NOMO-1 treated with DMSO at 0.1 percent for 48 hours (cell line): ENCODE measurements around the gene ATP2A1.
"Not testable (repeated sequence)": the region's sequence is repeated elsewhere in the genome, so short reads cannot be mapped to it uniquely, and the experiment has no call there.

Experiments used
- DNase-seq: peaks from one replicate; lab custom pipeline; 2025; ENCODE audit not compliant: unreplicated experiment; lab: John Stamatoyannopoulos, UW

The ATP2A1 gene

DNA sequence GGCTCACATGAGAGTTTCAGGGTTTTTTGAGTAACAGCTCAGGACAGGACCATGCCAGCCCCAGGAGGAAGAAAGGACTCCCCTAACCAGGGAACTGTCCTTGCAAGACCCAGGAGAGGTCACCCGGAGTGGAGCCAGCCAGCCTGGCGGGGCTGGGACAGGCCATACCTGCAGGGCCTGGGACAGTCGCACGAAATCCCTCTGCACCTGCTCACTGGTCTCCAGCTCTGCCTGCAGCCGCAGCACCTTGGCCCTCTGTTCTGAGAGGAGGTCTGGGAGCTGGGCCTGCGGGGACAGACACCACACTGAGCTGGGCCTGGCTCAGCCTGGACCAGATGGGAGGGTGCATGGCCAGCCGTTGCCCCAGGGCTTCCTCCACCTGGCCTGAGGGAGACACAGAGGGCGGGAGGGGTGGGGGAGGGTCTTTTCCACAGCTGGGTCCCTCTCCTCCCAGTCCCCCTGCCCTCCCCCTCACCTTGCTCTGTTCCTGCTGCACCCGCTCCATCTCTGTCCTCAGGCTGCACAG, 27.0 kb downstream of the ATP2A1 start:
- no peak for DNase-seq

DNA sequence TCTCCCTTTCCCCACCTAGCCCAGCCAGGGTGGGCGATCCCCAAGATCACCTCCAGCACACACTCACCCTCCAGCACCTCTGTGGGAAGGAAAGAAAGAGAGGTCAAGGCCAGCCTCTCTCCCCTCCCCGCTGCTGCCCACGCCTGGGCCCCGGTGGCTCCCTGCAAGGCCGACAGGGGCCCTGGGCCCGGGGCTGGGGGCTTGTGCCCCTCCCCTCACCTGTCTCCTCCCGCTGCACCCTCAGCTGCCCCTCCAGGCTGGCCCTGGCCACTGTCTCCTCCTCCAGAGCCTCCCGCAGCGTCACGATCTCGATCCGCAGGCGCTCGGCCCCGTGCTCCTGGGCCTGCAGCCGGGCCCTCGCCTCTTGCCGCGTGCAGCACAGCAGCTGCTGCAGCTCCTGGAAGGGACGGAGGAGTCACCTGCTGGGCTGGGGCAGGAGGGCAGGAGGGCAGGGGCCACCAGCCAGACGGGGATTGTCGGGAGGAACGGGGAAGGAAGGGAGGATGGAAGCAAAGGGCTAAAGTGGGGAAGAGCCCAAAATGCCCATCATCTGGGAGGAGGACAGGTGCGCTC, 27.6 kb downstream of the ATP2A1 start:
- no peak for DNase-seq

DNA sequence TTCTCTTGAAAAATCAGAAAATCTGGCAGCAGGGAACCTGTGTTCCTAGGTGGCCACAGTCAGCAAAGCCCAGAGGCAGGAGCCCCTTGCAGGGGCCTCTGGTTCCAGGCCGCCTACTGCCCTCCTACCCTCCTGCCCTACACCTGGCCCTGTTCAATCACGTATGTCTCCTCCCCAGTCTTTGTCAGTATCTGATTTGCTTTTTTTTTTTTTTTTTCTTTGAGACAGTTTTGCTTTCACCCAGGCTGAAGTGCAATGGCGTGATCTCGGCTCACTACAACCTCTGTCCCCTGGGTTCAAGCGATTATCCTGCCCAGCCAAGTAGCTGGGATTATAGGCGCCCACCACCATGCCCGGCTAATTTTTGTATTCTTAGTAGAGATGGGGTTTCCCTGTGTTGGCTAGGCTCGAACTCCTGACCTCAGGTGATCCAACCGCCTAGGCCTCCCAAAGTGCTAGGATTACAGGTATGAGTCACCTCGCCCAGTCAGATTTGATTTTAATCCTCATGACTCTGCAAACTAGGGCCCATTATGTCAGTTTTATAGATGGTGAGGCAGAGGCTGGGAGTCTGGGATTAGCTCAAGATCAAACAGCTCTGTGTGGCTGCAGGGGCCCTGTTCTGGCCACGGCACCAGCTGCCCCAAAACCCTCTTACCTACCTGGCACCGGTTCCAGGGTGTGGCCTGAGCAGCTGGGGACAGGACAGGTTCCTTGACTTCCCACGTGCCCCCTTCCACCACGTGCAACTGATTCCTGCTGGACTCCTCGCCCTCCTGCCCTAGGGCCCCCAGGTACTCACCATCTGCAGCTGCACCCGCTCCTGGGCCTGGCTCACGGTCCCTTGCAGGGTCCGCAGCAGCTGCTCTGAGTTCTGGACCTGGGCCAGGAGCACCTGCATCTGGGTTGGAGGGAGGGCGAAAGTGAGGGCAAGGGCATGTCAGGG, 32.1 kb downstream of the ATP2A1 start:
- DNase-seq: no peak

DNA sequence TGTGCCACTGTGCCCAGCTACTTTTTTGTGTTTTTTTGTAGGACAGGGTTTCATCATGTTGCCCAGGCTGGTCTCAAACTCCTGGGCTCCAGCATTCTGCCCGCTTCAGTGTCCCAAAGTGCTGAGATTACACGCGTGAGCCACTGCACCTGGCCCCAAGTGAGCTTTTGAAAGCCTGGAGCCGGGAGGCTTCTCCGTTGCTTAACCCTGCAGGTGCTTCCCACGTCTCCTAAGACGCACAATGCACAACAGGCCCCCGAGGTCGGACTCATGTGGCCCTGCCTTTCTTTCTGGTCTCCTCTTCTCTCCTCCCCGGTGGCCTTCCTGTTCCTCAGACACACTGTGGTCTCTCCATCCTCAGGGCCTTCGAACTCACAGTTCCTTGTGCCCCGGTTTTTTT, 34.3 kb downstream of the ATP2A1 start:
- no peak for DNase-seq

DNA sequence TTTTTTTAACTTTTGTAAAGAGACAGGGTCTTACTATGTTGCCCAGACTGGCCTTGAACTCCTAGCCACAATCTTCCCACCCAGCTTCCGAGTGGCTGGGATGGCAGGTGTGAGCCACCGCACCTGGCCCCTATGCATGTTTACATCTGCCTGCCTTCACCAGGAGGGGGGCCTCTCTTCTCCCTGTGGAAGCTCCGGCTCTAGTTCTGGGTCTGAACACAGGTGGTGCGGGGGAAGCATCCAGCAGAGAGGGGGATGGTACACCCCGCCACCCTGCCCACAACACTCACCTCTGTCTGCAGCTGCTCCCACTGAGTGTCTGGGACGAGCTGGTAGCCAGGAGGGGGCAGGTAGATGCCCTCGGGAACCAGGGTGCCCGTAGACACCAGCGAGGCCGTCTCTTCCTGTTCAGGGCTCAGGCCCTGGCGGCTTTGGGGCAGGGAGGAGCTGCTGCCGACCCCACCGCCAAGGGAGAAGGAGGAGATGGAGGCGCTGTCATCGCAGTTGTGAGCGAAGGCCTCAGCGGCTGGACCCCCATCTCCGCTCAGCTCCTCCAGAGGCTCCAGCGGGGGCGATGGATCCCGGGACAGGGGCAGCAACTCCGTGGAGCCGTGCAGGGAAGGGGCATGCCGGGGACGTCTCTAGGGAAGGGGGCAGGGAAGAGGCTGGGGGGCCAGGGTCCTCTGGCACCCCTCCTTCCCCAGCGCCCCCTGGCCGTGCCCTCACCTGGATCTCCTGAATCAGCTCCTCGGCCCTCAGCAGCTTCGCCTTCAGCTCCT, 35.8 kb downstream of the ATP2A1 start:
- DNase-seq: no peak

DNA sequence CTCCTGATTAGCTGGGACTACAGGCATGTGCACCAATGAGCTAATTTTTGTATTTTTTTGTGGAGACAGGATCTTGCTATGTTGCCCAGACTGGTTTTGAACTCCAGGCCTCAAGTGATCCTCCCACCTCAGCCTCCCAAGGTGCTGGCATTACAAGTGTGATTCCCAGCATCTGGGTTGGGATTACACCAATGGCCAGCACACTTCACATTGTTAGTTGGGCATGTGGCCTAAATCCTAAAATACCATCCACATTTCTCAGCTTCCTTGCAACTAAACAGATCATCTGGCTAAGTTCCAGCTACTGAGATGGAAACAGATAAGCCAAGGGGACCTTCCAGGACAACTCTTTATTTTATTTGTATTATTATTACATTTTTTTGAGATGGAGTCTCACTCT, 36.9 kb downstream of the ATP2A1 start:
- no peak for DNase-seq

DNA sequence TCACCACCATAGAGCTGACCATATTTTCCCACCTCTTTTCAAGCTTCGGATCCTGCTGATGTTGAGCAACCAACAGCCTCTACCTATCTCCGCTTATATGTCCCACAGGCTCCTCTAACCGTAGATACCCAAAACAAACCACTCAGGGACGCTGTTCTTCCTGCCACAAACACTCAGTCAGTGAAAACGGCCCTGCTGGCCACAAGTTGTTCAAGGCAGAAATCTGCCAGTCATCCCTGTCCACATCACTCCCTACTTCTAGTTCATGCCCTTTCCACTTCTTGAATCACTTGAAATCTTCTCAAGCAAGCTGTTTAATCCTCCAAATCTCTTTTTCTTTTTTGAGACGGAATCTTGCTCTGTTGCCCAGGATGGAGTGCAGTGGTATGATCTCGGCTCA, 38.8 kb downstream of the ATP2A1 start:
- no peak for DNase-seq

DNA sequence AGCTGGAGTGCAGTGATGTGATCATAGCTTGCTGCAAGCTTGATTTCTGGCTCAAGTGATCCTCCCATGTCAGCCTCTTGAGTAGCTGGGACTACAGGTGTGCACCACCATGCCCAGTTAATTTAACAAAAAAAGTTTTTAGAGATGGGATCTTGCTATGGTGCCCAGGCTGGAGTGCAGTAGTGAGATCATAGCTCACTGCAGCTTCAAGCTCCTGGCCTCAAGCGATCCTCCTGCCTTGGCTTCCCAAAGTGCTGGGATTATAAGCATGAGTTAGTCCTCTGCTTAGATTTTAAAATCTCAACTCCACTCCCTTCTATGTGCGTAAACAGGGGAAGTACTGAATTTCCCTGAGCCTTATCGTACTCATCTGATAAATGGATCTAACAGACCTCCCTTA, 40.4 kb downstream of the ATP2A1 start:
- DNase-seq: no peak

DNA sequence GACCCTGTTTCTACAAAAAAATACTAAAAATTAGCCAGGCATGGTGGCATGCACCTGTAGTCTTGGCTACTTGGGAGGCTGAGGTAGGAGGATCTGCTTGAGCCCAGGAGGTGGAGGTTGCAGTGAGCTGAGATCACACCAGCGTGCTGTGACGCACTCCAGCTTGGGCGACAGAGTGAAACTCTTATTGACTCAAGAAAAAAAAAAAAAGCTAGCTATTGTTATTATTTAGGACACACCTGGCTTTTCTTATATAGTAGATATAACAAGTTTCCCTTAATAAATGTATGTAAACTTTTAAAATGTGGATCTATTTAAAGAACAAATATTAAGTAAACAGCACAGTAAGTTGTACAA, 44.9 kb downstream of the ATP2A1 start:
- no peak for DNase-seq

DNA sequence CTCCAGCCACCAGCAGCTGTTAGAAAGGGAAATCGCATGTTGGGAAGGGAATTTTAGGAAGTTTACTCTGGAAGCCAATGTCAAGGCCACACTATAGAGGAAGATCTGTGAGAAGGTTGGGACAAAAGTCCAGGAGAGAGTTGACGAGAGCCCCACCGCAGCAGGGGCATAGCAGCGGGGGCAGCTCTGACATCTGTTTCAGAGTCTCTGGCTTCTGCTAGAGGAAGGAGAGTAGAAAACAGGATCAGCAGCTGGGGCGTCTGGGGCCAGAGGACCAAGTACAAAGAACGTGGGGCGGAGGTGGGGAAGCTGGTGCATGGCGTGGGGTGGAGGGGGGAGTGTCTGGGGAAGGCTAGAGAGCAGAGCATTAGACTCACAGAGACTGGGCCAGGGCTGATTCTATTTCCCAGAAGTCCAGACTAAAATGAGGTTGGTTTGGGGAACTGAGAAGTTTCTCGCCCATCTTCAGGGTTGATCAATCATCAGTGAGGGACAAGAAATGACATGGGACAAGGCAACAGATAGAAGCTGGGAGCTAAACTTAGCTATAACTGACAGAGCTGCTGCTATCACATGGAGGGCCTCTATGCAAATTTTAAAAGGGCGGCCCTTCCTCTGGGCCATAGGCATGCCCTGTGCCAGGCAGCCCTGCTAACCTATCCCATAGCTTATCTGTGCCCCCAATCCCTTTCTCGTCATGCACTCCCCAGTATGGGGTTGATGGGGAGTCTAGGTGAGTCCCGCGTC, 45.5 kb downstream of the ATP2A1 start:
- DNase-seq: peak; percentile 88

DNA sequence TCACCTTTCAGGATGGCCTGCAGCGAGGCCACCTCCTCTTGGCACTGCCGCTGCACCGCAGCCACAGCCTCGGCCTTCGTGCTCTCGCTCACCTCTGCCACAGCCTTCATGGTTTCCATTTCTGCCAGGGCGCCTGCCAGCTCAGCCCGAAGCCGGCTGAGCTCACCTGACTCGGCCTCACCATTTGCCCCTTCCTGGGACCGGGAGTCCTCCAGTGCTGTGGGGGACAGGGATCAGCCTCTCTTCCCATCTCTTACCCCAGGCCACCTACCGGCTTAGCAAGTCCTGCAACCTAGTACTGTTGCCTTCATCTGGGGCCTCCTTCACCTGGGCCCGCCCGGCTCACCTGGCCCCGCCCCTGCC, 46.1 kb downstream of the ATP2A1 start:
- no peak for DNase-seq

DNA sequence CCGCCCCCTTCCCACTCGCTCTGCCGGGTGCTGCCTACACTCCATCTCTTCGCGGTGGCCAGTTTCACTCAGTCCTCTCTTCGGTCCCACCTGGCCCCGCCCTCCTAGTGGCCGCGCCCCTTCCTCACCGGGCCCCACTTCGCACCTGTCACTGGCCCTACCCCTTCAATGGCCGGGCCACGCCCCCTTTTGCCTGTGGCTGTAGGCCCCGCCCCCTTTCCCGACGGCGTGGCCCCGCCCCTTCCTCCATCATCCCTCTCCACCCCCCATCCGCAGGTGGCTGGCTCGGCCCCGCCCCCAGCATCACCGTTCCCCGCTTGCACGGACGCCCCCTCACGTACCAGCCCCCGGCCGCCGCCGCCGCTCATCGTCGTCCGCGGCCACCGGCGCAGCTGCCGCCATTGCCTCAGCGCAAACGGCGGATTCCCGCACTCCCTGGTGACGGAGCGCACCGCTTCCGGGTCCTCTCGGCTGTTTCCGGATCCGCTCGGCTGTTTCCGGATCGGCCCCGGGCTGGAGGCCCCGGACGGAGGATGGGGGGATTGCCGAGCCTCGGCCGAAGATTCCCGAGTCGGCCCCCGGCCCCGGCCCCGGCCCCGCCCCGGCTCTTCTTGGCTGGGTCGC, 46.6 kb downstream of the ATP2A1 start, which contains the start of gene RABEP2:
RABEP2 (minus strand) TSS at position 477 of the 624 bp plus-strand sequence; CDS start at position 402, 75 bp downstream.
- DNase-seq: peak; percentile 89

DNA sequence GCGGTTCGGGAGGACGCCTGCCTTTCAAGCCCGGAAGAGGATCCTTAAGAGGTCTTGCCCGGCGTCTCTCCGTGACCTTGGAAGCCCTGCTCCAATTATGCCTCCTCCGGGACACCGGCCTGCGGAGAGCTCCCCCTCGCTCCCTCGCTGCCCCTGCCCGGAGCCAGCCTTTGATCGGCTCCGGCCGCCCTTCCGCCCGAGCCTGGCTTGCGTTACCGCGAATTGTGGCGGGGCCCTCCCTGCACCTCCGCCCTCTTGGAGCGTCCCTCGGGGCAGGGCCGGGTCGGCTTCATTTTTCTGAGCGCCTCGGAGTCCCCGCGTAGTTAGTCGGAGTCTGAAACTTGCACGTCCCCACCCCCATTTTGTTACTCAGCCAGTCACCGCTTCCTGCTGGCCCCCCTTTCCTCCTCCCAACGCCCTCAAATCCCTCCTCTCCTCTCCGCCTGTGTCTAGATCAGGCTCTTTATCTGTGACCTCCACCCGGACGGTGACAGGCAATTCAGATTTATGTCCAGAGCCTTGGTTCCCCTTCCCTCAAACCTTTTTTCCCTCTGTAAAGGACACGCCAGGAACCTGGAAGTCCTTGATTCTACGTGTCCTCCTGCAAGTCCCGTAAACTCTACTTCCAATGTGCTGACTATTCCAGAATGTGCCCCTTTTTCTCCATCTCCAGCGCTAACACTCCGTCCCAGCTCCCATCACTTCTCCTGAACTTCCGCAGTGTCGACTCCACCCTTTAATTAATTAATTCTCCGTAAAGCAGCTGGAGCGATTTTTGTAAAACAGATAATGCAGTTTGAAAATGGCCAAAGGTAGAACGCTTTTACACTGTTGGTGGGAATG, 47.3 kb downstream of the ATP2A1 start:
- peak; percentile 82 for DNase-seq

DNA sequence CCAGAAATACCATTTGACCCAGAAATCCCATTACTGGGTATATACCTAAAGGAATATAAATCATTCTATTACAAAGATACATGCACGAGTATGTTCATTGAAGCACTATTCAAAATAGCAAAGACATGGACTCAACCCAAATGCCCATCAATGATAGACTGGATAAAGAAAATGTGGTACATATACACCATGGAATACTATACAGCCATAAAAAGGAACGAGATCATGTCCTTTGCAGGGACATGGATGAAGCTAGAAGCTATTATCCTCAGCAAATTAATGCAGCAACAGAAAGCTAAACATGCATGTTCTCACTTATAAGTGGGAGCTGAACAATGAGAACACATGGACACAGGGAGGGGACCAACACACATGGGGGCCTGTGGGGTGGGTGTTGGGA, 48.0 kb downstream of the ATP2A1 start:
- DNase-seq: not testable (repeated sequence)

DNA sequence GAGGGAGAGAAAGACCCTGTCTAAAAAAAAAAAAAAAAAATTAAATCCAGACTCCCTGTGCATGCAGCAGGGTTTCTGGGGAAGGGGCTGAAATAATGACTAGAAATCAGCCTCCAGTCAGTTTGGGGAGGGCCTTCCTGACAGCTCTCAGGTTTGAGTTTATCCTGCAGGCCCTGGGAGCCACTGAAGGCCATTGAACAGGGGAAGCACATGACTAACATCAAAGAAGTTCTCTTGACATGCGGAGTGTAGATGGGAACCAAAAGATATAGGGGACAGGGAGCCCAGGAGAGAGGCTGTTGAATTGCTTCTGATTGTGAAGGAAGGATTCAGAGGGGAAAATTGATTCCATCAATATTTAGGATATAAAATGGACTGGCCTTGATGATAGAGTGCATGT, 49.5 kb downstream of the ATP2A1 start:
- DNase-seq: no peak

DNA sequence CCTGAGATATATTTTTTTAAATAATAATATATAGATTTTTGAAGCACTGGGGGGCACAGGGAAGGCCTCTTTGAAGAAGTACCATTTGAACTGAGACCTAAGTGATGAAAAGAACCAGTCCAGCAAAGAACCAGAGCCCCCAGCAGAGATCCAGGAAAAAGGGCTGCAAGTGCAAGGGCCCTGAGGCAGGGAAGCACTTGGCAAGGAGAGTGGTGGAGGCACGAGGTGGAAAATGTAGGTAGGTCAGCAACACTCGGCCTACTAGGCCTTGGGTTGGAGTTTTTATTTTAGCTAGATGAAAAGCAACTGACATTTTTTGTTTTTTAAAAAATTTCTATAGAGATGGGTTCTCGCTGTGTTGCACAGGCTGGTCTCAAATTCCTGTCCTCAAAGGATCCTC, 51.9 kb downstream of the ATP2A1 start:
- no peak for DNase-seq

DNA sequence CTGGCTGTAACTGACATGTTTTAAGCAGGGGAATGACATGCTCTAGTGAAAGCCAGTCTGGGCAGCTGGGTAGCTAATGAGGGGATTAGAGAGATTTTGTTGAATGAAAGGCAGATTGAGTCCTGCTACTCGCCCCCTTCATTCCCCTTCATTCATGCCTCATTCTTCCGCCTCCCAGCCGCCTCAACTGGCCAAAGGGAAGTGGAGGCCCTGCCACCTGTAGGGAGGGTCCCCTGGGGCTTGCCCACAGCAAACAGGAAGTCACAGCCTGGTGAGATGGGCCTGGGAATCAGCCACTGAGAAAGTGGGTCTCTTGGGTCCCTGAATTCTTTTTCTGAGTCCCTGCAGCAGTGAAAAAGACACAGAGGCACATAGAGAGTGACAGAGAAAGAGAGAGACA, 52.4 kb downstream of the ATP2A1 start:
- DNase-seq: no peak

DNA sequence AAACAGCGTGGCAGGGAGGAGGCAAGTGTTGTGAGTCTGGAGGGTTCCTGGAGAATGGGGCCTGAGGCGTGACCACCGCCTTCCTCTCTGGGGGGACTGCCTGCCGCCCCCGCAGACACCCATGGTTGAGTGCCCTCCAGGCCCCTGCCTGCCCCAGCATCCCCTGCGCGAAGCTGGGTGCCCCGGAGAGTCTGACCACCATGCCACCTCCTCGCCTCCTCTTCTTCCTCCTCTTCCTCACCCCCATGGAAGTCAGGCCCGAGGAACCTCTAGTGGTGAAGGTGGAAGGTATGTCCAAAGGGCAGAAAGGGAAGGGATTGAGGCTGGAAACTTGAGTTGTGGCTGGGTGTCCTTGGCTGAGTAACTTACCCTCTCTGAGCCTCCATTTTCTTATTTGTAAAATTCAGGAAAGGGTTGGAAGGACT, 53.5 kb downstream of the ATP2A1 start, which contains the start of gene CD19:
CD19 (plus strand) TSS at position 171 of the 425 bp plus-strand sequence; CDS start at position 201, 30 bp downstream.
- no peak for DNase-seq
